Activated T-cell treated with anti-CD3 and anti-CD28 coated beads, Interleukin-2, amount 50 U/mL, for 72 hours (primary cell): ENCODE data around the gene FBXO36. TPM values are rescaled to one million over a fixed set of nuclear protein-coding genes. Genes with fewer than 3 reads are reported as not detected.
A peak's percentile ranks its signal among the peaks of the same experiment; 100 is the strongest.
"Not testable (repeated sequence)": the region's sequence is repeated elsewhere in the genome, so short reads cannot be mapped to it uniquely, and the experiment has no call there.

ENCODE experiments used
- ATAC-seq, 2 donors: fragments of 150-1000 bp; cut with Tn5 transposase; replicated peaks in 1 of 2; 2 replicates each; pipeline ENCODE4 v1.10.0; 2021; ENCODE audit warnings: moderate library complexity in 2 of 2, mild to moderate bottlenecking in 1 of 2
- DNase-seq, 2 donors: peaks; one replicate each; pipeline ENCODE4 v3.0.0; 2021 to 2022; ENCODE audit warnings: mixed read lengths in 1 of 2
- H3K27ac Mint-ChIP-seq: one replicate; pipeline ENCODE4 v1.8.0; 2022; ENCODE audit warnings: mild to moderate bottlenecking, moderate library complexity, mixed read lengths
- H3K27me3 Mint-ChIP-seq: one replicate; pipeline ENCODE4 v1.8.0; 2022; ENCODE audit warnings: low read depth, mixed read lengths
- H3K36me3 Mint-ChIP-seq, 2 donors: one replicate each; pipeline ENCODE4 v1.8.0; 2022; ENCODE audit warnings: mixed read lengths in 2 of 2, mild to moderate bottlenecking in 1 of 2; ENCODE audit not compliant: insufficient read depth in 2 of 2
- H3K4me1 Mint-ChIP-seq: one replicate; pipeline ENCODE4 v1.8.0; 2022; ENCODE audit warnings: low read depth, mixed read lengths
- H3K4me3 Mint-ChIP-seq, 2 donors: one replicate each; pipeline ENCODE4 v1.8.0; 2022; ENCODE audit warnings: mild to moderate bottlenecking in 2 of 2, mixed read lengths in 2 of 2, moderate library complexity in 2 of 2
- H3K9me3 Mint-ChIP-seq, 2 donors: one replicate each; pipeline ENCODE4 v1.8.0; 2022; ENCODE audit warnings: mixed read lengths in 2 of 2
- total RNA-seq, 2 donors: library from RNA; stranded (reverse); gene quantifications; one replicate each; pipeline ENCODE4 v1.2.3, GENCODE V29; 2022

The FBXO36 gene
- total RNA-seq, 2 donors from 2014 or later: 1.7 to 2.1 TPM

- no peak for DNase-seq
- ATAC-seq: no peak
- Mint-ChIP-seq H3K4me1 (peaks cover 4% of the 10 kb centered on the region), H3K27me3 (no peaks in the 10 kb centered on the region), H3K36me3 (no peaks in the 10 kb centered on the region), H3K9me3 (no peaks in the 10 kb centered on the region), H3K4me3 (no peak overlapping the region), H3K27ac (no peak overlapping the region)
Observed at GRCh38 chr2:229952256-229952835, 30.0 kb downstream of the FBXO36 start.

- no peaks in the 10 kb centered on the region for H3K36me3 Mint-ChIP-seq
- no peaks in the 10 kb centered on the region for H3K9me3 Mint-ChIP-seq
- no peaks in the 10 kb centered on the region for H3K4me1 Mint-ChIP-seq
- ATAC-seq (no peak), DNase-seq (no peak)
- H3K27ac Mint-ChIP-seq: no peak overlapping the region
- H3K27me3 Mint-ChIP-seq: no peaks in the 10 kb centered on the region
- H3K4me3 Mint-ChIP-seq: no peak overlapping the region
Observed at GRCh38 chr2:229955663-229956062, 33.4 kb downstream of the FBXO36 start.

GRCh38 chr2:229956491-229956890 is 34.2 kb downstream of the FBXO36 start:
- no peak for DNase-seq
- no peak for ATAC-seq
- Mint-ChIP-seq H3K9me3 (no peaks in the 10 kb centered on the region), H3K27me3 (no peaks in the 10 kb centered on the region), H3K4me1 (no peaks in the 10 kb centered on the region), H3K27ac (no peak overlapping the region), H3K4me3 (no peak overlapping the region), H3K36me3 (no peaks in the 10 kb centered on the region)

- H3K4me1 Mint-ChIP-seq, H3K36me3 Mint-ChIP-seq, ATAC-seq, H3K4me3 Mint-ChIP-seq, H3K27ac Mint-ChIP-seq, H3K27me3 Mint-ChIP-seq, H3K9me3 Mint-ChIP-seq, DNase-seq: not testable (repeated sequence)
Observed at GRCh38 chr2:229963596-229963995, 41.3 kb downstream of the FBXO36 start.

- ATAC-seq (no peak), DNase-seq (no peak)
- H3K36me3 Mint-ChIP-seq: no peaks in the 10 kb centered on the region
- H3K27ac Mint-ChIP-seq: no peak overlapping the region
- no peaks in the 10 kb centered on the region for H3K27me3 Mint-ChIP-seq
- H3K4me3 Mint-ChIP-seq: no peak overlapping the region
- H3K9me3 Mint-ChIP-seq: no peaks in the 10 kb centered on the region
- no peaks in the 10 kb centered on the region for H3K4me1 Mint-ChIP-seq
Observed at GRCh38 chr2:229969921-229970320, 47.6 kb downstream of the FBXO36 start.

- Mint-ChIP-seq H3K9me3 (no peaks in the 10 kb centered on the region), H3K27me3 (no peaks in the 10 kb centered on the region), H3K4me1 (no peaks in the 10 kb centered on the region), H3K27ac (no peak overlapping the region), H3K4me3 (no peak overlapping the region), H3K36me3 (no peaks in the 10 kb centered on the region)
- ATAC-seq (no peak), DNase-seq (no peak)
Observed at GRCh38 chr2:229970406-229970805, 48.1 kb downstream of the FBXO36 start.

- ATAC-seq: no peak
- Mint-ChIP-seq H3K36me3 (no peaks in the 10 kb centered on the region), H3K27ac (no peak overlapping the region), H3K4me1 (peaks cover 3% of the 10 kb centered on the region), H3K9me3 (no peaks in the 10 kb centered on the region), H3K4me3 (no peak overlapping the region), H3K27me3 (no peaks in the 10 kb centered on the region)
- no peak for DNase-seq
Observed at GRCh38 chr2:229971298-229971790, 49.0 kb downstream of the FBXO36 start.

GRCh38 chr2:229974266-229974665 is 52.0 kb downstream of the FBXO36 start:
- Mint-ChIP-seq H3K9me3 (no peaks in the 10 kb centered on the region), H3K27ac (no peak overlapping the region), H3K27me3 (no peaks in the 10 kb centered on the region), H3K4me1 (peaks cover 7% of the 10 kb centered on the region), H3K4me3 (no peak overlapping the region), H3K36me3 (no peaks in the 10 kb centered on the region)
- DNase-seq (no peak), ATAC-seq (no peak)

- H3K27me3 Mint-ChIP-seq: no peaks in the 10 kb centered on the region
- DNase-seq (peak; percentile 13 to 21), ATAC-seq (peak; percentile 78 to 87)
- peak overlapping the region; percentile 33 for H3K27ac Mint-ChIP-seq
- H3K36me3 Mint-ChIP-seq: no peaks in the 10 kb centered on the region
- peaks cover 17% of the 10 kb centered on the region for H3K4me1 Mint-ChIP-seq
- H3K4me3 Mint-ChIP-seq: peak overlapping the region; percentile 41 to 59
- no peaks in the 10 kb centered on the region for H3K9me3 Mint-ChIP-seq
Observed at GRCh38 chr2:229980431-229981184, 58.3 kb downstream of the FBXO36 start.

GRCh38 chr2:229993236-229993635 is 70.9 kb downstream of the FBXO36 start:
- no peak for DNase-seq
- Mint-ChIP-seq H3K4me3 (no peak overlapping the region), H3K27ac (no peak overlapping the region), H3K9me3 (no peaks in the 10 kb centered on the region), H3K27me3 (no peaks in the 10 kb centered on the region), H3K36me3 (no peaks in the 10 kb centered on the region), H3K4me1 (no peaks in the 10 kb centered on the region)
- ATAC-seq: no peak

GRCh38 chr2:229996320-229996719 is 74.0 kb downstream of the FBXO36 start:
- DNase-seq (no peak), ATAC-seq (no peak)
- no peaks in the 10 kb centered on the region for H3K36me3 Mint-ChIP-seq
- H3K27me3 Mint-ChIP-seq: no peaks in the 10 kb centered on the region
- H3K9me3 Mint-ChIP-seq: no peaks in the 10 kb centered on the region
- no peak overlapping the region for H3K27ac Mint-ChIP-seq
- peaks cover 11% of the 10 kb centered on the region for H3K4me1 Mint-ChIP-seq
- no peak overlapping the region for H3K4me3 Mint-ChIP-seq

- no peak overlapping the region for H3K27ac Mint-ChIP-seq
- no peaks in the 10 kb centered on the region for H3K27me3 Mint-ChIP-seq
- ATAC-seq (no peak), DNase-seq (no peak)
- H3K9me3 Mint-ChIP-seq: no peaks in the 10 kb centered on the region
- no peak overlapping the region for H3K4me3 Mint-ChIP-seq
- H3K36me3 Mint-ChIP-seq: no peaks in the 10 kb centered on the region
- peaks cover 11% of the 10 kb centered on the region for H3K4me1 Mint-ChIP-seq
Observed at GRCh38 chr2:229997565-229997964, 75.3 kb downstream of the FBXO36 start.

GRCh38 chr2:230000118-230000841 is 78.0 kb downstream of the FBXO36 start:
- ATAC-seq (peak; percentile 60 to 83), DNase-seq (no peak)
- H3K4me3 Mint-ChIP-seq: no peak overlapping the region
- peaks cover 11% of the 10 kb centered on the region for H3K4me1 Mint-ChIP-seq
- no peak overlapping the region for H3K27ac Mint-ChIP-seq
- H3K9me3 Mint-ChIP-seq: peaks cover 0 to 1% of the 10 kb centered on the region in 2 donors
- no peaks in the 10 kb centered on the region for H3K36me3 Mint-ChIP-seq
- H3K27me3 Mint-ChIP-seq: no peaks in the 10 kb centered on the region
